ENCODE data around the gene LRRC10B.

The LRRC10B gene

GRCh38 chr11:61498767-61499341 is 9.7 kb upstream of the LRRC10B start:
- no peaks in the 10 kb centered on the region for H3K4me1 ChIP-seq (ENCODE audit: control insufficient read depth in 1 of 2, insufficient read depth in 2 of 2, low read length in 2 of 2)

GRCh38 chr11:61499816-61500491 is 8.6 kb upstream of the LRRC10B start:
- Histone ChIP-seq H3K4me1 (ENCODE audit: control insufficient read depth in 1 of 2, insufficient read depth in 2 of 2, low read length in 2 of 2) (no peaks in the 10 kb centered on the region), H3K27ac (ENCODE audit: low read length) (no peak overlapping the region), H3K4me3 (ENCODE audit: low read depth in 1 of 2, low read length in 2 of 2) (no peak overlapping the region)

More at GRCh38 chr11:61498767-61499341, 9.7 kb upstream of the LRRC10B start:
- H3K27ac ChIP-seq (ENCODE audit: low read length) = no peak overlapping the region
- H3K36me3 ChIP-seq (ENCODE audit: control insufficient read depth in 1 of 2, insufficient read depth in 2 of 2, low read length in 2 of 2) = no peaks in the 10 kb centered on the region
- H3K27me3 ChIP-seq (ENCODE audit: low read depth, low read length) = no peaks in the 10 kb centered on the region
- no peak overlapping the region for H3K4me3 ChIP-seq (ENCODE audit: low read depth in 1 of 2, low read length in 2 of 2)
- no peaks in the 10 kb centered on the region for H3K9me3 ChIP-seq (ENCODE audit: control insufficient read depth in 1 of 2, low read length in 2 of 2)

GRCh38 chr11:61502522-61502921 is 6.0 kb upstream of the LRRC10B start:
- H3K4me3 ChIP-seq (ENCODE audit: low read depth in 1 of 2, low read length in 2 of 2) = no peak overlapping the region
- H3K27ac ChIP-seq (ENCODE audit: low read length) = no peak overlapping the region
- no peaks in the 10 kb centered on the region for H3K36me3 ChIP-seq (ENCODE audit: control insufficient read depth in 1 of 2, insufficient read depth in 2 of 2, low read length in 2 of 2)
- H3K9me3 ChIP-seq (ENCODE audit: control insufficient read depth in 1 of 2, low read length in 2 of 2) = no peaks in the 10 kb centered on the region
- H3K27me3 ChIP-seq (ENCODE audit: low read depth, low read length) = peaks cover 3% of the 10 kb centered on the region
- no peaks in the 10 kb centered on the region for H3K4me1 ChIP-seq (ENCODE audit: control insufficient read depth in 1 of 2, insufficient read depth in 2 of 2, low read length in 2 of 2)

More at GRCh38 chr11:61499816-61500491, 8.6 kb upstream of the LRRC10B start:
- Histone ChIP-seq H3K27me3 (ENCODE audit: low read depth, low read length) (no peaks in the 10 kb centered on the region), H3K36me3 (ENCODE audit: control insufficient read depth in 1 of 2, insufficient read depth in 2 of 2, low read length in 2 of 2) (no peaks in the 10 kb centered on the region), H3K9me3 (ENCODE audit: control insufficient read depth in 1 of 2, low read length in 2 of 2) (no peaks in the 10 kb centered on the region)

GRCh38 chr11:61503135-61503770 is 5.3 kb upstream of the LRRC10B start:
- no peaks in the 10 kb centered on the region for H3K36me3 ChIP-seq (ENCODE audit: control insufficient read depth in 1 of 2, insufficient read depth in 2 of 2, low read length in 2 of 2)
- H3K4me1 ChIP-seq (ENCODE audit: control insufficient read depth in 1 of 2, insufficient read depth in 2 of 2, low read length in 2 of 2) = no peaks in the 10 kb centered on the region
- H3K9me3 ChIP-seq (ENCODE audit: control insufficient read depth in 1 of 2, low read length in 2 of 2) = no peaks in the 10 kb centered on the region
- no peak overlapping the region for H3K27ac ChIP-seq (ENCODE audit: low read length)
- H3K4me3 ChIP-seq (ENCODE audit: low read depth in 1 of 2, low read length in 2 of 2) = no peak overlapping the region
- peaks cover 11% of the 10 kb centered on the region for H3K27me3 ChIP-seq (ENCODE audit: low read depth, low read length)

- H3K4me1 ChIP-seq (ENCODE audit: control insufficient read depth in 1 of 2, insufficient read depth in 2 of 2, low read length in 2 of 2) = peaks cover 0 to 13% of the 10 kb centered on the region in 2 donors
- H3K27ac ChIP-seq (ENCODE audit: low read length) = no peak overlapping the region
- H3K4me3 ChIP-seq (ENCODE audit: low read depth in 1 of 2, low read length in 2 of 2) = no peak overlapping the region
- H3K27me3 ChIP-seq (ENCODE audit: low read depth, low read length) = peaks cover 15% of the 10 kb centered on the region
- H3K36me3 ChIP-seq (ENCODE audit: control insufficient read depth in 1 of 2, insufficient read depth in 2 of 2, low read length in 2 of 2) = no peaks in the 10 kb centered on the region
- no peaks in the 10 kb centered on the region for H3K9me3 ChIP-seq (ENCODE audit: control insufficient read depth in 1 of 2, low read length in 2 of 2)
Observed at GRCh38 chr11:61505106-61505505, 3.4 kb upstream of the LRRC10B start.

GRCh38 chr11:61505640-61506155 is 2.9 kb upstream of the LRRC10B start:
- Histone ChIP-seq H3K36me3 (ENCODE audit: control insufficient read depth in 1 of 2, insufficient read depth in 2 of 2, low read length in 2 of 2) (no peaks in the 10 kb centered on the region), H3K4me3 (ENCODE audit: low read depth in 1 of 2, low read length in 2 of 2) (no peak overlapping the region), H3K27me3 (ENCODE audit: low read depth, low read length) (peaks cover 17% of the 10 kb centered on the region), H3K27ac (ENCODE audit: low read length) (no peak overlapping the region), H3K4me1 (ENCODE audit: control insufficient read depth in 1 of 2, insufficient read depth in 2 of 2, low read length in 2 of 2) (peaks cover 0 to 16% of the 10 kb centered on the region in 2 donors), H3K9me3 (ENCODE audit: control insufficient read depth in 1 of 2, low read length in 2 of 2) (no peaks in the 10 kb centered on the region)

GRCh38 chr11:61507012-61507768 is 1.4 kb upstream of the LRRC10B start:
- H3K27ac ChIP-seq (ENCODE audit: low read length) = no peak overlapping the region

GRCh38 chr11:61509043-61510029 is 787 bp downstream of the LRRC10B start:
- no peaks in the 10 kb centered on the region for H3K36me3 ChIP-seq (ENCODE audit: control insufficient read depth in 1 of 2, insufficient read depth in 2 of 2, low read length in 2 of 2)
- peaks cover 22% of the 10 kb centered on the region for H3K27me3 ChIP-seq (ENCODE audit: low read depth, low read length)
- peaks cover 0 to 16% of the 10 kb centered on the region in 2 donors for H3K4me1 ChIP-seq (ENCODE audit: control insufficient read depth in 1 of 2, insufficient read depth in 2 of 2, low read length in 2 of 2)
- no peaks in the 10 kb centered on the region for H3K9me3 ChIP-seq (ENCODE audit: control insufficient read depth in 1 of 2, low read length in 2 of 2)
- peak overlapping the region; percentile 60 for H3K27ac ChIP-seq (ENCODE audit: low read length)
- H3K4me3 ChIP-seq (ENCODE audit: low read depth in 1 of 2, low read length in 2 of 2) = peak overlapping the region; percentile 7 to 50

More at GRCh38 chr11:61507012-61507768, 1.4 kb upstream of the LRRC10B start:
- H3K4me3 ChIP-seq (ENCODE audit: low read depth in 1 of 2, low read length in 2 of 2) = no peak overlapping the region
- H3K36me3 ChIP-seq (ENCODE audit: control insufficient read depth in 1 of 2, insufficient read depth in 2 of 2, low read length in 2 of 2) = no peaks in the 10 kb centered on the region
- H3K4me1 ChIP-seq (ENCODE audit: control insufficient read depth in 1 of 2, insufficient read depth in 2 of 2, low read length in 2 of 2) = peaks cover 0 to 16% of the 10 kb centered on the region in 2 donors
- H3K27me3 ChIP-seq (ENCODE audit: low read depth, low read length) = peaks cover 22% of the 10 kb centered on the region
- no peaks in the 10 kb centered on the region for H3K9me3 ChIP-seq (ENCODE audit: control insufficient read depth in 1 of 2, low read length in 2 of 2)

- Histone ChIP-seq H3K4me3 (ENCODE audit: low read depth in 1 of 2, low read length in 2 of 2) (peak overlapping the region in 1 of 2 donors; percentile 50), H3K36me3 (ENCODE audit: control insufficient read depth in 1 of 2, insufficient read depth in 2 of 2, low read length in 2 of 2) (no peaks in the 10 kb centered on the region), H3K4me1 (ENCODE audit: control insufficient read depth in 1 of 2, insufficient read depth in 2 of 2, low read length in 2 of 2) (peaks cover 0 to 16% of the 10 kb centered on the region in 2 donors), H3K27ac (ENCODE audit: low read length) (peak overlapping the region; percentile 60), H3K9me3 (ENCODE audit: control insufficient read depth in 1 of 2, low read length in 2 of 2) (no peaks in the 10 kb centered on the region), H3K27me3 (ENCODE audit: low read depth, low read length) (peaks cover 22% of the 10 kb centered on the region)
Observed at GRCh38 chr11:61510166-61510919, 1.8 kb downstream of the LRRC10B start.

GRCh38 chr11:61510974-61511373 is 2.4 kb downstream of the LRRC10B start:
- no peaks in the 10 kb centered on the region for H3K9me3 ChIP-seq (ENCODE audit: control insufficient read depth in 1 of 2, low read length in 2 of 2)
- no peaks in the 10 kb centered on the region for H3K36me3 ChIP-seq (ENCODE audit: control insufficient read depth in 1 of 2, insufficient read depth in 2 of 2, low read length in 2 of 2)
- H3K27me3 ChIP-seq (ENCODE audit: low read depth, low read length) = peaks cover 22% of the 10 kb centered on the region
- H3K4me1 ChIP-seq (ENCODE audit: control insufficient read depth in 1 of 2, insufficient read depth in 2 of 2, low read length in 2 of 2) = peaks cover 0 to 16% of the 10 kb centered on the region in 2 donors
- no peak overlapping the region for H3K27ac ChIP-seq (ENCODE audit: low read length)
- H3K4me3 ChIP-seq (ENCODE audit: low read depth in 1 of 2, low read length in 2 of 2) = no peak overlapping the region
